ENCODE measurements around the gene VOPP1.

VOPP1 gene

DNA sequence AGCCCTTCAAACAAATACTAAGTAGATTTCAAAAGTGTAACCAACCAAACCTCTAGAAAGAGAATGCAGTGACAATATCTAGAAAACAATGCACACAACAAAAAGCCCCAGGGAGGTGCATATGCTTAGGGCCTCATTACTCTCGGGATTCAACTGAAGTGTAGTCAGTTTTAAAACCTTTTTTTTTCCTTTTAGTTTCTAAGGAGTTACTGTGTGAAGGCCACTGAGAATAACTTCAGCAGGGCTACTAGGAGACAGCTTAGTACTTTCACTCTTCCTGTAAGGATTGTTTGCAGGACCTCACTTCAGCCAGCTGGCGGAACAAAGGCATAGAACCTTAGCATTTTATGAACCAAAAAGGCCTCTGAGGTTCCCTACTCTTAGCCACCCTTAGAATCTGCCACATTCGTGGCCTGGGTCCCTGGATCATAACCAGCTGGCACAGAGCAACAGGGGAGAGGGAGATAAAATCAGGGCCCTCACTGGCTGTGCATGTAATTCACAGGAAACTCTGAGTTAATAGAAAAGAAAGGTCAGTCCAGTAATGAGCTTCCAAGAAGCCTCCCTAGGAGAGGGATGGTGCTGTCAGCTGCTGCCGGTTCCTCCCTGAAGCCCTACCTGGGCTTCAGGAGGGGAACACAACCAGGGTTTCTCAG is 3.6 kb downstream of the VOPP1 start:
- TF ChIP-seq, protein P1, sequence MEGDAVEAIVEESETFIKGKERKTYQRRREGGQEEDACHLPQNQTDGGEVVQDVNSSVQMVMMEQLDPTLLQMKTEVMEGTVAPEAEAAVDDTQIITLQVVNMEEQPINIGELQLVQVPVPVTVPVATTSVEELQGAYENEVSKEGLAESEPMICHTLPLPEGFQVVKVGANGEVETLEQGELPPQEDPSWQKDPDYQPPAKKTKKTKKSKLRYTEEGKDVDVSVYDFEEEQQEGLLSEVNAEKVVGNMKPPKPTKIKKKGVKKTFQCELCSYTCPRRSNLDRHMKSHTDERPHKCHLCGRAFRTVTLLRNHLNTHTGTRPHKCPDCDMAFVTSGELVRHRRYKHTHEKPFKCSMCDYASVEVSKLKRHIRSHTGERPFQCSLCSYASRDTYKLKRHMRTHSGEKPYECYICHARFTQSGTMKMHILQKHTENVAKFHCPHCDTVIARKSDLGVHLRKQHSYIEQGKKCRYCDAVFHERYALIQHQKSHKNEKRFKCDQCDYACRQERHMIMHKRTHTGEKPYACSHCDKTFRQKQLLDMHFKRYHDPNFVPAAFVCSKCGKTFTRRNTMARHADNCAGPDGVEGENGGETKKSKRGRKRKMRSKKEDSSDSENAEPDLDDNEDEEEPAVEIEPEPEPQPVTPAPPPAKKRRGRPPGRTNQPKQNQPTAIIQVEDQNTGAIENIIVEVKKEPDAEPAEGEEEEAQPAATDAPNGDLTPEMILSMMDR (IDR thresholded peaks at IDR 0.05; ENCODE audit: insufficient read depth, low read length, missing control alignments): no peak
- CTCF ChIA-PET: interaction anchor here (1.6 kb wide), 1 partner anchor 23 kb away, joined by 5 read pairs; no protein-coding TSS in a partner anchor
- DNase-seq (ENCODE audit: low read depth, low spot score): no peak
- POLR2A ChIA-PET: no interaction called here
- H3K4me3 ChIP-seq (ENCODE audit: low read depth, low read length): no peak overlapping the region

DNA sequence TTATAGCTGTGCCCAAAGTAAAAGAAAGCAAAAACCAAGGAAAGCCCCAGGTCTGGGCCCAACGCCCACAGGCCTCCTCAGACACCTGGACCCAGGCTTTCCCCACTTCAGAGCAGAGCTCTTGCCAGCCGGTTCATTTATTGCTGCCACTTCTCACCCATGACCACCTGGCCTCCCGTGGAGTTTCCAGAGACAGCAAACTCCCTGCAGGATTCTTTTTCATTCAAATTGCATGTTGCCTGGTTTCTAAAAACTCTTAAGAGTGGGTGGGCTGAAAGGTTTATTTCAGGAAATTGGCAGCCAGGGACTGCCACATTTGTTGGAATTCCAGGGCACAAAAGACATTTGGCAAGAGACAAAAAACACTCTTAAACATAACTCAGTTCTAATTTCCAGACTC is 4.7 kb downstream of the VOPP1 start:
- ChIA-PET POLR2A (no interaction called here), CTCF (interaction anchor here (1.6 to 1.7 kb wide), 2 partner anchors 22 to 287 kb away, joined by 5 read pairs; no protein-coding TSS in a partner anchor)
- H3K4me3 ChIP-seq (ENCODE audit: low read depth, low read length): no peak overlapping the region
- DNase-seq (ENCODE audit: low read depth, low spot score): no peak
- TF ChIP-seq, protein P1 (IDR thresholded peaks at IDR 0.05; ENCODE audit: insufficient read depth, low read length, missing control alignments): no peak

DNA sequence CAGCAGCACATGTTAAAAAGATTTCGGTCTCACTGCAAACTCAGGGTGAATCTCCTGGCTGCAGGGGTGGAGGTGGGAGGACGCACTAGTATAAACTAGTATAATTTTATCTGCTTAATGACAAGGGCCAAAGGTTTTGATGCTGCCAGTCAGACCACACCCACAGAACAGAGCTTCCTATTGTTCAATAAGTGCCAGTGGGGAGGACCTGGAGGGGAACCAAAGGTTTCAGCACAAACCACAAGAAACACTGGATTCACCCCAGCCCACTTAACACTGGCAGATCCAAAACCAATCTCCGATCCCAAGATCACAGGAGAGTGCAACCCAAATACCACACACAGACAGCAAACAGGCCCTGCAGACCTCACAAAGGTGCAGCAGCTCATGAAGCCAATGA is 6.6 kb downstream of the VOPP1 start:
- no peak overlapping the region for H3K4me3 ChIP-seq (ENCODE audit: low read depth, low read length)
- no peak for DNase-seq (ENCODE audit: low read depth, low spot score)
- TF ChIP-seq, protein P1 (IDR thresholded peaks at IDR 0.05; ENCODE audit: insufficient read depth, low read length, missing control alignments): no peak
- ChIA-PET POLR2A (no interaction called here), CTCF (interaction anchor here (1.3 to 1.9 kb wide), 4 partner anchors 70 to 792 kb away, joined by 3 to 6 read pairs (median 5); no protein-coding TSS in a partner anchor)

DNA sequence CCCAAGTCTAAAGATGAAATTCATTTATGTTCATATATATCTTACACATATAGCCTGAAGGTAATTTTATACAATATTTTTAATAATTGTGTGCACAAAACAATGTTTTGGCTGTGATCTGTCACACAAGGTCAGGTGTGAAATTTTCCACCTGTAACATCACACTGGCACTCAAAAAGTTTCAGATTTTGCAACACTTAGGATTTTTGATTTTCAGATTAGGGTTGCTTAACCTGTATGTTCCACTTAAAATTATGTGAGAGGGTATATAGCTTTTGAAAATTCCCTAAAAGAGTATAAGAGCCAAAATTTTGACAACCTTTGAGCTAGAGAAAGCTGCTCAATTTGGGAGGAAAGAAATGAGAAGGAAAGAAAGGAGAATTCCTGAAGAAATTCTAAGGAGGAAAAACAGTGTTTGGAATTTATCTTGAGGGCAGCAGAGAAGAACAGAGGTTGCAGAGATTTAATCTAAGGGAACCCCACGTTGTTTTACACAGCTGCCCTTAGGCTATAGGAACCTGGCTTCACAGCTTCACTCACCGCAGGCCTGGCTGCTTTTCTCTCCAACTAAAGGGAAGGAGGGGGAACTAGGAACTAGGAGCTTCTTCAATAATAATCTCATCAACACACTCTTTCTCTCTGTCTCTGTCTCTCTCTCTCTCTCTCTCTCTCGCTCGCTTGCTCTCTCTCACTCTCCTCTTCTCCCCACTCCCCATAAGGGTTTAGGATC is 8.5 kb downstream of the VOPP1 start:
- no peak for DNase-seq (ENCODE audit: low read depth, low spot score)
- ChIA-PET CTCF (interaction anchor here (0.7 to 1.7 kb wide), 4 partner anchors 10 to 795 kb away, joined by 3 to 6 read pairs (median 4); no protein-coding TSS in a partner anchor), POLR2A (no interaction called here)

DNA sequence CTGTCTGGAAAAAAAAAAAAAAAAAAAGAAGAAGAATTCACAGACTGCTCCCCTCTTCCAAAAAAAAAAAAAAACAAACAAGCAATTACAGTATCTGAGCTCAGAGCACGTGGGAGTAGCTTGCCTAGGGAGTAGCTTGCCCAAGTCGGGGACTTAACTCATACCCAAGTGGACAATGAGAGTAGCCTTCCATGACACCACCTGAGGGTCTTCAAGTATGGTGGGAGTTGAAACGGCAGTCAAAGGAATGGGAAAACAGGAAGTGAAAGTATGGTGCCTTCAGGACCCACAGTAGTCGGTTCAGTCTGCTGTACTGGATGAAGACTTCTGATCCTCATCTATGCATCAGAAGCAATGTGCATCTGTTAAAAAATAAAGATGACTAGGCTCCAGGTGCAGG is 10.6 kb downstream of the VOPP1 start:
- TF ChIP-seq, protein P1 (IDR thresholded peaks at IDR 0.05; ENCODE audit: insufficient read depth, low read length, missing control alignments): no peak
- ChIA-PET CTCF (interaction anchor here (1.1 kb wide), 1 partner anchor 146 kb away, joined by 3 read pairs; no protein-coding TSS in a partner anchor), POLR2A (interaction anchor here (0.6 kb wide), 1 partner anchor 59 kb away, joined by 4 read pairs; no protein-coding TSS in a partner anchor)
- no peak overlapping the region for H3K4me3 ChIP-seq (ENCODE audit: low read depth, low read length)
- DNase-seq (ENCODE audit: low read depth, low spot score): no peak

More for the DNA sequence above, 8.5 kb downstream of the VOPP1 start:
- no peak overlapping the region for H3K4me3 ChIP-seq (ENCODE audit: low read depth, low read length)
- TF ChIP-seq, protein P1 (IDR thresholded peaks at IDR 0.05; ENCODE audit: insufficient read depth, low read length, missing control alignments): no peak
